ENCODE data around the gene KNDC1. TPM values are rescaled to one million over a fixed set of nuclear protein-coding genes. Genes with fewer than 3 reads are reported as not detected.

Gene KNDC1
- total RNA-seq, 4 donors from 2014 or later: 2.1 to 9.3 (median 3.5) TPM

GRCh38 chr10:133199992-133200611, 40.1 kb downstream of the KNDC1 start:
- H3K27me3 ChIP-seq: no peaks in the 10 kb centered on the region
- WGBS, 2 donors: 36 to 73% methylated on average over 5 to 11 of the region's 38 CpGs
- no peak overlapping the region for H3K27ac ChIP-seq
- H3K4me1 ChIP-seq: no peaks in the 10 kb centered on the region
- no peak for TF ChIP-seq CTCF (IDR thresholded peaks at IDR 0.05)
- TF ChIP-seq POLR2A (IDR thresholded peaks at IDR 0.05): no peak
- no peak overlapping the region for H3K4me3 ChIP-seq (replicated peaks in 1 of 3)
- intact Hi-C loops (cut with DNase I): no loop called here
- no peaks in the 10 kb centered on the region for H3K36me3 ChIP-seq
- no peak for DNase-seq
- H3K9me3 ChIP-seq: no peaks in the 10 kb centered on the region

GRCh38 chr10:133200621-133201031, 40.6 kb downstream of the KNDC1 start:
- Histone ChIP-seq H3K9me3 (no peaks in the 10 kb centered on the region), H3K4me3 (replicated peaks in 1 of 3) (no peak overlapping the region), H3K27ac (no peak overlapping the region), H3K4me1 (no peaks in the 10 kb centered on the region), H3K36me3 (no peaks in the 10 kb centered on the region), H3K27me3 (no peaks in the 10 kb centered on the region)
- no peak for TF ChIP-seq CTCF (IDR thresholded peaks at IDR 0.05)
- TF ChIP-seq POLR2A (IDR thresholded peaks at IDR 0.05): no peak
- DNase-seq: no peak
- intact Hi-C loops (cut with DNase I): no loop called here
- WGBS, 2 donors: 94 to 100% methylated on average over 4 to 7 of the region's 15 CpGs

GRCh38 chr10:133201151-133201947, 41.3 kb downstream of the KNDC1 start:
- intact Hi-C loops (cut with DNase I): no loop called here
- WGBS, 2 donors: 91 to 93% methylated on average over 40 to 51 of the region's 57 CpGs
- no peak for DNase-seq

GRCh38 chr10:133201948-133202725, 42.1 kb downstream of the KNDC1 start:
- Histone ChIP-seq H3K4me3 (replicated peaks in 1 of 3) (no peak overlapping the region), H3K9me3 (no peaks in the 10 kb centered on the region), H3K27me3 (no peaks in the 10 kb centered on the region), H3K27ac (no peak overlapping the region), H3K36me3 (no peaks in the 10 kb centered on the region), H3K4me1 (no peaks in the 10 kb centered on the region)
- intact Hi-C loops (cut with DNase I): no loop called here
- WGBS, 2 donors: 60 to 82% methylated on average over 1 to 10 of the region's 29 CpGs
- TF ChIP-seq POLR2A (IDR thresholded peaks at IDR 0.05) (no peak), CTCF (IDR thresholded peaks at IDR 0.05) (no peak)
- no peak for DNase-seq

More at GRCh38 chr10:133201151-133201947, 41.3 kb downstream of the KNDC1 start:
- Histone ChIP-seq H3K36me3 (no peaks in the 10 kb centered on the region), H3K27ac (no peak overlapping the region), H3K4me1 (no peaks in the 10 kb centered on the region), H3K4me3 (replicated peaks in 1 of 3) (no peak overlapping the region), H3K9me3 (no peaks in the 10 kb centered on the region), H3K27me3 (no peaks in the 10 kb centered on the region)
- TF ChIP-seq POLR2A (IDR thresholded peaks at IDR 0.05): no peak
- TF ChIP-seq CTCF (IDR thresholded peaks at IDR 0.05): no peak
